Left lobe of liver (tissue), 2 donors: ENCODE measurements around the gene LZTFL1. TPM values are rescaled to one million over a fixed set of nuclear protein-coding genes. Genes with fewer than 3 reads are reported as not detected.

Source experiments
- ATAC-seq: fragments of 200-7000 bp; cut with Tn5 transposase; one replicate; pipeline ENCODE4 v1.9.1; 2020; ENCODE audit warnings: mild to moderate bottlenecking, moderate library complexity
- DNase-seq: peaks from one replicate; pipeline ENCODE4 v3.0.0-alpha.2; 2020; ENCODE audit warnings: low spot score
- total RNA-seq: library from RNA; stranded (reverse); gene quantifications from one replicate; pipeline ENCODE4 v1.2.1, GENCODE V29; 2021
- donor health status: DM: no; HTN: no; CAD: no; lungs with moderate emphysema.
- donor health status: DM: no; HTN: yes; CAD: no.

The LZTFL1 gene
- total RNA-seq, 1 donor from 2014 or later = 7.7 TPM

DNA sequence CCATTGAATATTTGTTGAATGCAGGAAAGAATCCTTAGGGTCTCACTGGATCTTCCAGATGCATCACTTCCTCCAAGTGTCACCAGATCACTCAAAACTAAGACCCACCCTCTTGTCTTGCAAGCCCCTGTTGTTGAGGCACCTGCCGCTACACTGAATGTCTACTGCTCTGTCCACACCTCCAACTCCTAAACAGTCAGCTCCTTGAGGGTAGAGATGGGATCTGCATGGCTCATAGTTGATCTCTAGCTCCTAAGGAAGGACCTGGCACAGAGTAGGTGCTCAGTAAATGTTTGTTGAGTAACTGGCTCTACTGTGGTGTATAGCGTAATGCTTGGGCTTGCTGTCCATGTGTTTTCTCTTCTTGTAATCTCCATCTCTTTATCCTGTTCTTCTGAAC lies 54.4 kb downstream of the LZTFL1 start:
- ATAC-seq (no peak), DNase-seq (no peak)

GRCh38 chr3:45786801-45787495 lies 55.0 kb downstream of the LZTFL1 start:
- DNase-seq = no peak
- no peak for ATAC-seq

GRCh38 chr3:45785605-45786150 lies 56.2 kb downstream of the LZTFL1 start:
- no peak for DNase-seq
- no peak for ATAC-seq

- ATAC-seq (no peak), DNase-seq (no peak)
Measured at GRCh38 chr3:45783667-45784066, 58.3 kb downstream of the LZTFL1 start.

- DNase-seq (no peak), ATAC-seq (no peak)
Measured at GRCh38 chr3:45782381-45782780, 59.5 kb downstream of the LZTFL1 start.

- no peak for ATAC-seq
- no peak for DNase-seq
Measured at GRCh38 chr3:45781841-45782240, 60.1 kb downstream of the LZTFL1 start.

DNA sequence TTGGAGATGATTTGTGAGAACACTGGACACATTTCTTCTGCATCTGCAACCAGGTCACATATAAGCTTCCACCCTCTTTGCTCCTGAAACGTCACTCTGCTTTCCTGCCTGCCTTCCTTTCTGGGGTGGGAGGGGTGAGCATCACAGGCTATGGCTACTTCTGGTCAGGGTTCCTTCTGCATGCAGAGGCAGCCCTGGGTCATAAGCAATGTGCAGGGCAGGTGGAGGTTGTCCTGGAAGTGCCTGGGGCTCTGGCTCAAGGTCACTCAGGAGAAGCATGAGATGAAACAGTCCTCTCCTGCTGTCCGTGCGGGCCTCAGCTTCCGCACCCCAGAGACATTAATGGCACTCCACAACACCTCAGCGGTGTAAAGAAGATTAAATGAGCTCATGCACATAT lies 60.6 kb downstream of the LZTFL1 start:
- no peak for DNase-seq
- ATAC-seq = no peak

DNA sequence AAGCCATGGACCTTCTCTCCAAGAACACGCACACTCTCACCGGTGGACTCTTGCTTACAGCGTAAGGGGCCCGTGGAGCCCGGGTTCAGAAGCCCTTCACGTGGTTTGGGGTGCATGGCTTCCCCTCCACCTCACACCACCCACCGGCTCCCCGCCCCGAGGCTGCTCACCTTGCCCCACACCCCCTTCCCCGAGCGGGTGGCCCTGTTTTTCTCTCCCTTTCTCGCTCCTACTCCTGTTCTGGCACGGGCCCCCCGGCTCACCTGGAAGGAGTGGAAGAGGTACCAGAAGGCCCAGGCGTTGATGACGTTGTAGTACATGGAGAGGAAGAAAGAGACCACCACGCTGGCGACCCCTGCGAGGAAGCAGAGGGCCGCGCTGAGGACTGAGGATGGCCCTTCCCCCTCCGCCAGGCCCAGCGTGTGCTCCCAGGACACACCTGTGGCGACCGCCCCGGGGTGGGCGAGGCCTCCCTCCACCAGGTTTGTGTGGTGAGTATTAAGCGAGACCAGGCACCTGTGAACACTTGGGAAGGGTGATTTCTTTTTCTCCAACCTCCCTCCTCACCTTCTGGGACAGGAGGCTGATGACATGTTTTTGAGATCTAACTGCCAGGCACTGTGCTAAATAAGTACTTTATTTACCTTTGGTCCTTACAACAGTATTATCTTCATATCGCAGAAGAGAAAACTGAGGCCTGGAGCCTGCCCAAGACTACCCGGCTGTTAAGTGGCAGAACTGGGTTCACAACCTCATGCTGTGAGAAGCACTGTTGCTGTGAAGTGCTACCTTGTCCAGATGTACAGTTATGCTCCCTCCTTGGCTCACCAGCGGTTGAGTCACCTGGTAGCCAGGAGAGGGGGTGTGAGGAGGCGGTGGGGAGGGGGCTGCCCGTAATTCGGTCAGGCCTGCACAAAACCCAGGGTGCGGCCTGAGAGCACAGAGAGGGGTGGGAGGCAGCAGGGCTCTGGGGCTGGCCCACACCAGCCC lies 61.9 kb downstream of the LZTFL1 start:
- DNase-seq (no peak), ATAC-seq (no peak)

GRCh38 chr3:45778761-45779201 lies 63.1 kb downstream of the LZTFL1 start:
- peak; percentile 76 for ATAC-seq
- DNase-seq = peak; percentile 68

- ATAC-seq (no peak), DNase-seq (peak; percentile 33)
Measured at GRCh38 chr3:45777746-45778386, 64.1 kb downstream of the LZTFL1 start.

GRCh38 chr3:45777111-45777745 lies 64.7 kb downstream of the LZTFL1 start:
- no peak for ATAC-seq
- DNase-seq = peak; percentile 40

- DNase-seq (peak; percentile 55), ATAC-seq (peak; percentile 4)
Measured at GRCh38 chr3:45776611-45777010, 65.3 kb downstream of the LZTFL1 start.

GRCh38 chr3:45776301-45776595 lies 65.7 kb downstream of the LZTFL1 start:
- DNase-seq = peak; percentile 51
- peak; percentile 84 for ATAC-seq

DNA sequence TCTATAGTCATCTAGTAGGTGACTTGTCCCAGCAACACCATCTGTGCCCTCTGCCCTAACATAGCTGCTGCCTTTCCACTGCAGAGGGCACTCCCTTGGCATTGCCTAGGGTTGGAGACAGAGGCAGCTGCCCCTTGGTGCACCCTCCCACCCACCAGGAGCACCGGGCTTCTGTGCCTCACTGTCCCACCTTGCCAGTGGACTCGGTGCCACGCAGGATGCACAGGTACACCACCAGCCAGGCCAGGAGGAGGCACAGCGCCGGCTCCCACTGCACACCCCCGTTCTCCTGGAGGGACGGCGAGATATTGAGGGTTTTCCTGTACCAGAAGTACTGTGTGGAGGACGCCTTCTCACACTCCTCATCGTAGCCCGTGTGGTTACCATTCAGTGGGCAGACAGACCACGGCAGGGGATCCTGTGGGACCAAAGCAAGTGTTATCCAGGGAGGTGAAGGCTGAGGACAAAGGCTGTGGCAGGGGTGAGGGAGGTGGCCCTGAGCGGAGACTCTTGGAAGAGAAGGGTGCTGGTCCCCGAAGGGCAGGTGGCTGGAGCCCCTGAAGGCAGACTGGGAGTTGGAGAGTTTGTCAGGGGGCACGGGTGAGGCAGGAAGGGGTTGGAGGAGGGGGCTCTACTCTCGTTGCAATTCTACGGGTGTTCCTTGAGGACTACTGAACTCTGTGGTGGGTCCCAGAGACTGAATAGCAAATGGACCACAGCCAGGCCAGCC lies 66.2 kb downstream of the LZTFL1 start:
- ATAC-seq (no peak), DNase-seq (peak; percentile 39)

DNA sequence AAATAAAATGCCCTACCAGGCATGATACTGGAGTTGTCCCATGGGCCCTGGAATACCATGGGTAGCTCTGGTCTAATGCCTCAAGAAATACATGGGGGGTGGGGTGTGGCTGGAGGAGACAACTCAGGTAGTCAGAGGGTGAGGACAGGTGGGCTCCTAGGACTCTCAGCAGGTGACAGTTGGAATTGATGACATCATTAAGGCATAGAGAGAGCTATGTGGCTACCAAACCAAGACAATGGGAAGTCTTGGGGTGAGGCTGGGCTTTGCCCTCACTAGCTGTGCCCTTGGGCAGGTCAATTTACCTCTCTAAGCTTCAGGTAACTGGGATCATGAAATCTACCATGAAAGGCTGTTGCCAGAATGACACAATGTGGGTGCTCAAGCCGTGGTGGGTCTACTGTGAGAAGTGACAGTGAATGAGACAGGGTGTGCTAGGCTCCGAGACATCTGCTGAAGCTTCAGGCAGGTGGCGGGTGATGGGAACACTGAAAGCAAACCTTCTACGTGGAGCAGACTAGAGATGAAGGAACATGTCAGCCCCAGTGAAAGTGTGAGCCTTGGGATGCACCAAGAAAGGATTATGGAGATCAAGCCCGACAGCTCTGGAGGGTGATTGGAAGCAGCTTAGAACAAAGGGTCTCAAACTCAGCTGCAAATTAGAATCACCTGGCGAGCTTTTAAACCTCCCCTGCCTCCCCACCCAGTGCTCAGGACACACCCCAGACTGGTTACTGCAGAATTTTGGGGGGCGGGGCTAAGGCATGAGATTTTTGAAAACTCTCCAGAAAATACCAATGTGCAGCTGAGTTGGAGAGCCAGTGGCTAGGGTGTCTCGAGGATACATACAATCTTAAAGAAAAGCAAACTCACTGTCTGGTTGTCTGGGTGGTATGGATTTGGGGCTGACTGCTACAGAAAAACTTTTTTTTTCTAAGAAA lies 67.1 kb downstream of the LZTFL1 start:
- ATAC-seq = no peak
- peak; percentile 34 for DNase-seq

- ATAC-seq (no peak), DNase-seq (peak; percentile 12)
Measured at GRCh38 chr3:45773714-45774449, 68.0 kb downstream of the LZTFL1 start.
